NCI-H345 treated with DMSO at 0.1 percent for 48 hours (cell line): ENCODE data around the gene TRIO.

Experiments
- DNase-seq: peaks from one replicate; lab custom pipeline; 2025; ENCODE audit not compliant: unreplicated experiment; lab: John Stamatoyannopoulos, UW

Gene TRIO

DNA sequence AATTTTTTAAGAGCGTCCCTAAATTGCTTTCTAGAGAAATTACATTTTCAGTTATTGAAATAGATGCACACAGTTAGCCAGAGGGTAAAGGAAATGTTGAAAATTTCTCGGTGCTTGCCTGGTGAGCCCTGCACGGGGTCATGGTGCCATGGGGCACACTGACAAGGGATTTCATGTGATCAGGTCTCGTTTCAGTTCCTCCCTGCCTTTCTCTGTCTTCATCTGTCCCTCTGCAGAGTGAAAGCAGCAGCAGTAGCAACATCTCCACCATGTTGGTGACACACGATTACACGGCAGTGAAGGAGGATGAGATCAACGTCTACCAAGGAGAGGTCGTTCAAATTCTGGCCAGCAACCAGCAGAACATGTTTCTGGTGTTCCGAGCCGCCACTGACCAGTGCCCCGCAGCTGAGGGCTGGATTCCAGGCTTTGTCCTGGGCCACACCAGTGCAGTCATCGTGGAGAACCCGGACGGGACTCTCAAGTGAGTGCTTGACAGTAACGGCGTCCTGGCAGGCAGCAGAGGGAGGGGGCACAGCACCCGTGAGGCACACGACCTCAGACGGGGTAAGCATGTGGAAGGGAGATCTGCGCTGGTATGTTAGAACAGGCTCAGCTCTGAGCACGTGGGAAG, 349.3 kb downstream of the TRIO start:
- no peak for DNase-seq

DNA sequence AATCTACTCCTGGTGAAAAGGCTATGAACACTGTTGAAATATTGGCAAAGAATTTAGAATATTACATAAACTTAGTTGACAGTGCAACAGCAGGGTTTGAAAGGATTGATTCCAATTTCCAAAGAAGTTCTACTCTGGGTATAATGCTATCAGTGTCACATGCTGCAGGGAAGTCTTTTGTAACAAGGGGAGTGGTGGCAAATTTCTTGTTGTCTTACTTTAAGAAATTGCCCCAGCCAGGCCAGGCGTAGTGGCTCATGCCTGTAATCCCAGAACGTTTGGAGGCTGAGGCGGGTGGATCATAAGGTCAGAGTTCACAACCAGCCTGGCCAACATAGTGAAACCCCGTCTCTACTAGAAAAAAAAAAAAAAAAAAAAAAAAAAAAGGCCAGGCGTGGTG, 352.2 kb downstream of the TRIO start:
- no peak for DNase-seq

DNA sequence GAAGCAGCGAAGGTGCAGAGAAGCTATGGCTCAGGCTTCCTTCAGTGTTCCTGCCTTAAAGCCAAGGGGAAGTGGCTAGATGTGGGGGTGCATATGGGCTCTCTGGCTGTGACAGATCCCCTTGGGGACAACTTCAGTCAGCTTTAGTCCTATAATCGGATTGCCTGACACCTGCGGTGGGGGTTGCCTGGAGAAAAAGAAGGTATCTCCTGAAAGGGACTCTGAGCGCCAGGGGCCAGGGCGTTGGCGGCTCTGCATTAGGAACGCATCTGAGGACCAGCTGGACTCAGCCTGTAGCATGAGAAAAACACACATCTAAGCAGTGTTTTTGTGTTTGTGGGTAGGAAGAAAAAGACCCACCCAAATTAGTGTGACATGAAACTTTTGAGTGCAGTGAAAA, 354.2 kb downstream of the TRIO start:
- DNase-seq: no peak

DNA sequence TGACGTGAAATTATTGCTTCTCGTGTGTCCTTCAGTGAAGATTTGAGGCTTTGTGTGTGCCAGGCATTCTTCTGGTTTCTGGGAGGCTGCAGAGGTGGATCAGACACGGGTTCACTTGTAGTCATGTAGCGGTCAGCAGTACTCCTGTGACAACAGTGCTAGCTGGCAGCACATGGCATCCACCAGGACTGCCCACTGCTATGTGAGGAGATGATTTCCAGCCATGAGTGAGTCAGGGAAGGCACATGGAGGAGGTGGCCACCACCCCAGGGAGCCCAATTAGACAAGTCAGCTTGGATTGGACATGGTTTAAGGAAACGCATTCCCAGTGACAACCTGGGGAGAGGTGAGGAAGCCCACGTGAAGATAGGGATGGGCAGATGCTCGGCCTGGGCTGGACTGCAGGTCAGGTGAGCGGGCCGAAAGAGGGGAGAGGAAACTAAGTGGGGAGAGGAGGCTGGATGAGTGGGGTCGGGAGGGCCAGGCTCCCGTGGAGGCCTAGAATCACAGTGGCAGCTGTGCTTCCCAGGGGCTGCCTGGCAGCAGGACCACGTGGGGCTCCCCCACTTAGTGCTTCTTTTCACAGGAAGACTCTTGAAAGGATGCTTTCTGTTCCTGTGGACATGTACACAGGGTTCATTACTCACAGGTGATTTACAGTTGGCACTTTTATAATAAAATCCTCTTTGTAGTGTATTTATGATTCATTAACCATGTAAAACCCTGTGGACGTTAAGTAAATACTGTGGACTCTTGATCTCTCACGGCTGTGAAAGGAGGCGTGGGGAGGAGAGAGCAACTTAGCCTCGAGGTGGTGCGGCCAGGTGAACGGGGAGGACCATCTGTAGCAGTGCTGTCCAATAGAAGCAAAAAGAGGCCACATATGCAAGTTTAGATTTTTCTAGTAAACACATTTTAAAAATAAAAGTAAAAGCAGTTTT, 358.5 kb downstream of the TRIO start:
- peak; percentile 82 for DNase-seq

DNA sequence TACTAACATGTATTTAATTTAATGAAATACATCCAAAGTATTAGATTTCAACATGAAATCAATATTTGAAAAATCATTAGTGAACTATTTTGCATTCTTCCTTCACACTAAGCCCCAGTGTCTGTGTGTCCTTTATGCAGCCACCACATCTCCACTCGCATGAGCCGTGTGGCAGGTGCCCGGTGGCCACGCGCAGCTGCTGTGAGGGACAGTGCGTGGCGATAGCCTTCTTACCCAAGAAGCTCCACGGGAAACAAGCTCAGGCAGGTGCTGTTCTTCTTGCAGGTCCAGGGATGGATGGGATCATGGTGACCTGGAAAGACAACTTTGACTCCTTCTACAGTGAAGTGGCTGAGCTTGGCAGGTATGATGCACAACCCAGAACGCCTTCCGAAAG, 359.1 kb downstream of the TRIO start:
- DNase-seq: peak; percentile 50

DNA sequence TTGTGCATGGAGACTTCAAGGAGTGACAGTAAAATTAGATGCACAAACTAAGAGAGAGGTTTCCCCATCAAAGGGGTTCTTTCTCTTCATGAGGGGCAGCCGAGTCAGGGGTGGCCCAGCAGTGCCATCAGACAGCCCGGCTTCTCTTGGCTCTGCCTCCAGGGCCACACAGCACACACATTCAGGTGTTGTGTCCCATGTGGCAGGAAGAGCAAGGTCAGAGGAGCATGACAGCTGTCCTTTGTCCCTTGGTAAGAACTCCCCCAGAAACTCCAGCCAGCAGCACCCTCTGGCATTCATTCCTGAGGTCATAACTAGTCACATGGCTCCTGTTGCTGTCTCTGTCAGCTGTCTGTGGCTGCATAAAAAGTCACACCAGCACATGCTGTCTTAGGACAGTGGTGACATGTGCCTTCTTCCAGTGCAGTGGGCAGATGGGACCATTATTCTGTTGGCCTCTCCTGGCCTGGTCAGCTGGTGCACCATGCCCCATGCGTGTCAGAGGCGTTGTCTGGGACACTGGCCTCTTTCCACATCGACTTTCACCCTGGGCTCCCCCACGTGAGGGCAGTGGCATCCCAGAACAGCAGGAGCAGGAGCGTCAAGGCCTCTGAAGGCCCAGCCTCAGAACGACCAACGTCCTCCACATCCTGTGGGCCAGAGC, 360.0 kb downstream of the TRIO start:
- DNase-seq: no peak

DNA sequence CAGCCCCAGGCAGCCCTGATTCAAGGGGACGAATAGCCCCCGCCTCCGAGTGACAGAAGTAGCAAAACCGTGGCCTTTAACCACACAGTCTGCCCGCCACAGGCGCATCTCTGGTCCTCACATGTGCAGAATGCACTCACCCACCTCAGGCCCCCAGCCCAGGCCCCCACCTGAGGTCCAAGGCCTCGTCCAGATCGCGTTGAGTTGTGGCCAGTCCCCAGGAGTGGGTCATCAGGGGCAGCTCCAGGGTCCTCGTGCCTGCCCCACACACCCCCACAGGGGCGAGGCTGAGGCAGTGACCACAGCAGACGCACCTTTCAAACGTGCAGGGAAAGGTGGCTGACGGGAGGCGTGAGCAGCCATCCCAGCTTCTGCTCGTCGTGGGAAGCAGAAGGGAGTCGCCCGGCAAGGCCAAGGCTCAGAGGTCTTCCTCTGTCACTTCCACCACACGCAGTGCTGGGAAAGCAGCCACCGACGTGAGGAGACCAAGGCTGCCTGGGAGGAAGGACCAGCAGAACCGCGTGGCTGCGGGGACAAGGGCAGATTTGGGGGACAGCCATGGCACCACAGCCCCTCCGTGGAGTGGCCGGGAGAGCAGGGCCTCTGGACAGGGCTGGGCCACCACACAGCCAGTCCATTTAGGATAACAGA, 360.7 kb downstream of the TRIO start:
- DNase-seq: no peak

DNA sequence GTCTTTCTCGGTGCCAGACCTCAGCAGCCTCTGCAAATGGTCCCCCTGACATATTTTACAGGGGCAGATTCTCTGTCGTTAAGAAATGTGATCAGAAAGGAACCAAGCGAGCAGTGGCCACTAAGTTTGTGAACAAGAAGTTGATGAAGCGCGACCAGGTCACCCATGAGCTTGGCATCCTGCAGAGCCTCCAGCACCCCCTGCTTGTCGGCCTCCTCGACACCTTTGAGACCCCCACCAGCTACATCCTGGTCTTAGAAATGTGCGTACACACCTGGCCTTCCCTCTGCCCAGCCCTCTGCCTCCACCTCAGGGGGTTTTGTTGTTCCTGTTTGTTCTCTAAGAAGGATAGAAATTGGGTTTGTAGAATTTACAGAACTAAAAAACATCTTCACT, 361.2 kb downstream of the TRIO start:
- DNase-seq: no peak

DNA sequence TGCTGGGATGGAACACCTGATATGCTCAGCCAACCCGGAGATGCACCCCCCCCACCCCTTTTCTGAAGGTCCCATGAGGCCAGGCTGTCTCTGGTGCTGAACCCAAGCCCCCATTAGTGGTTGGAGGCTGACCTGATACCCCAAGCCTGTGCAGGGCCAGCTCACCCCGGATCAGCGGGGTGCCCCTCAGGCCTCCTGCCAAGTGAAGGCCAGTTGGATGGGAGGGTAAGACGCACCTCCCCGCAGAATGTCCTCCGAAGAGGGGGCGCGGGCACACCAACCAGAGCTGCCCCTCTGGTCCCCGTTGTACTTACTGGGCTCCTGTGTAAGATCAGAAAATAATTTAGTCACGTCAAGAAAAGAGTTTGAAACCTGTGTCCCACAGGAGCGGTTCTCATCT, 361.7 kb downstream of the TRIO start:
- no peak for DNase-seq

DNA sequence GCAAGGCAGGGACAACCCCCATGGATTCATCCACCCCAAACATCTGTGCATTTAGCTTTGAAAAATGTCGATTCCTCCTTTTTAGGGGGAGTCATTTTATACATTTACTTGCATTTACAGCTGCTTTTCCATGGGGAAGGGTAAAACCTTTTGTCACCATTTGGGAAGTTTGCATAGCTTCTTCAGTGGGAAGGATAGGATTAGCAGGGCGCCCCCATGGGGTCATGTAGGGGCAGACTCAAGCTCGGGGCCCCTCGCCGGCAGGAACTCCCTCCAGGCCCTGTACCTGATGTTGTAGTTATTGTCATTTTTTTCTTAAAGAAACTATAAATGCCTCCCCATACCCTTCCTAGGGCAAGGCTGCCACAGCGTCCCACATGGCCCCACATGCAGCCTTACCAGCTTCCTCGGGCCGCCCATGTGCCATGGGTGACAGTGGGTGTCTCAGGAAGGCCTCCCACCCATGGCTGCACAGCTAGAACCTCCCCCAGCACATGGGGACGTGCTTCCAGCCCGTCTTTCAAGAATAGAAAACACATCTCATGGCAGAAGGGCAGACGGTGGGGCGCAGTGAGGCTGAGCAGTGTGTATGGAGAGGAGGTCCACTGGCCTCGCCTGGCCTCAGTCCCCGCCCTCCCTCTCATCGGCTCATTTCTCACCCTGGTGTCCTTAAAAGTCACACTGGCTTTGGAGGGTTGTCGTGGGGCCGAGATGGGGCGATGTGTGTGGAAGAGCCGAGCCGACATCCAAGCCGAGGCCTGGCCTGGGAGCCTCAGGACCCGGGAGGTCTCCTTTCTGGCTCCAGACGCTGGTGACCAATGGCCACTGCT, 362.4 kb downstream of the TRIO start:
- DNase-seq: no peak

DNA sequence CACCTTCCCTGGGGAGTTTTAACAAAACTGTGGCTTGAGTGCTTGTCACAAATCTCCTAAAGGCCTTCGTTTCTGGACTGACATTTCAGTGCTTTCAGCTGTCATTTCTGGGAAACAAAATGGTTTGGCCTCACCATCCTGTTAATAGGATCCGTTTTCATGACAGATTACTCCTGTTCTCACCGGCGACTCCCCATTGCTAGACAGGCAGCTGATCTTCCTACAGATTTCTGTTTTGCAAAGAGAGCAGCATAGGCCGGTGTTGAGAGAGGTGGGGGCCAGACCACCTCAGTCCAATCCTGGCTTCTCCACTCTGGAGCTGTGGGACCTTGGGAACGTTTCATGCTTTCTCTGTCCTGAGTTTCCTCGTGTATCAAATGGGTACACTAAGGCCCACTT, 363.0 kb downstream of the TRIO start:
- DNase-seq: no peak

DNA sequence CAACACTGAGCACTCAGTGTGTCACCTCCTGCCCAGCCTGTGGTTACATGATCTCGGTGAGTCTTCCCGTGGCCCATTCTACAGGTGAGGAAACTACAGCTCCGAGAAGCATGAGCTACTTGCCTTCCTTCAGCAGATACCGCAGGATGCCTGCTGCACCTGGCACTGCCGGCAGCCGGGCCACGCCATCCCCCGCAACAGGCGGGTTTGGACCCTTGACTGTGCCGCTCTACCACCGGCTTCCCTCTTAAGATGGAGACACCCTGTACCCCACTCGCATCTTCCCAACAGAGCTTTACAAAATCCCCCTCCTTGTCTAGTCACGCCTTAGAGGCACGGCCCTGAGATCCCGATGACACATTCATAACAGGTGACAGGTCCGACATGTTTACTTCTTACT, 363.5 kb downstream of the TRIO start:
- no peak for DNase-seq

DNA sequence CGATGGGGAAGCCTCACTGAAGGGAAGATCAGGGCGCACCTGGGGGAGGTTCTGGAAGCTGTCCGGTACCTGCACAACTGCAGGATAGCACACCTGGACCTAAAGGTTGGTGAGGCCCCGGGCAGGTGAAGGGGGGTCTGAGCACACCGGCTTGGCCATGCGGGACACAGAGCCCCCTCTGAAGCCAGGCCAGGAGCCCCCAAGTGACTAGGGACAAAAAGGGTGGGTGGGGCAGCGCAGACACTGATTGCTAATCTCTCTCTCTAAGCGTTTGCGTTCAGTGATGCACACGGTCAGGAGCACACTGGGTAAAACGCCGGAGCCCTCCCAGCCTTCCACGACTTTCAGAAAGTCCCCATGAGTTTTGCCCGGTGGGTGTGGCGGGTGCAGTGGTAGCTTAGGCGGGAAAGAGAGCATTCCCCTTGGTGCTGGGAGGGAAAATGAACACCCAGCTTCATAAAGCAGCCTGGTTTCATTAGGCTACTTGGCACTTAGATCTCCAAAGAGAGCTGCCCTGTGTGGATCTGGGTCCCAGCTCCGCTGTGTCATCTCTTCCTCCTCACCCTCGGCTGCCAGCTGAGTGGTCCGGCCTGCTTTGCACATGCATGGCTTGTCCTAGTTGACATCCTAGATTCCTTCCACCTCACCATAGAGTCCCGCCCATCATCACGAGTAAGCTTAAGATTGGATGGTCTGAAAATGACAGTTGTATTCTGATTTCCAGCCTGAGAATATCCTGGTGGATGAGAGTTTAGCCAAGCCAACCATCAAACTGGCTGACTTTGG, 364.2 kb downstream of the TRIO start:
- no peak for DNase-seq

DNA sequence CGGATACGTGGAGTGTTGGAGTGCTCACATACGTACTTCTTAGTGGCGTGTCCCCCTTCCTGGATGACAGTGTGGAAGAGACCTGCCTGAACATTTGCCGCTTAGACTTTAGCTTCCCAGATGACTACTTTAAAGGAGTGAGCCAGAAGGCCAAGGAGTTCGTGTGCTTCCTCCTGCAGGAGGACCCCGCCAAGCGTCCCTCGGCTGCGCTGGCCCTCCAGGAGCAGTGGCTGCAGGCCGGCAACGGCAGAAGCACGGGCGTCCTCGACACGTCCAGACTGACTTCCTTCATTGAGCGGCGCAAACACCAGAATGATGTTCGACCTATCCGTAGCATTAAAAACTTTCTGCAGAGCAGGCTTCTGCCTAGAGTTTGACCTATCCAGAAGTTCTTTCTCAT, 364.9 kb downstream of the TRIO start:
- DNase-seq: no peak

DNA sequence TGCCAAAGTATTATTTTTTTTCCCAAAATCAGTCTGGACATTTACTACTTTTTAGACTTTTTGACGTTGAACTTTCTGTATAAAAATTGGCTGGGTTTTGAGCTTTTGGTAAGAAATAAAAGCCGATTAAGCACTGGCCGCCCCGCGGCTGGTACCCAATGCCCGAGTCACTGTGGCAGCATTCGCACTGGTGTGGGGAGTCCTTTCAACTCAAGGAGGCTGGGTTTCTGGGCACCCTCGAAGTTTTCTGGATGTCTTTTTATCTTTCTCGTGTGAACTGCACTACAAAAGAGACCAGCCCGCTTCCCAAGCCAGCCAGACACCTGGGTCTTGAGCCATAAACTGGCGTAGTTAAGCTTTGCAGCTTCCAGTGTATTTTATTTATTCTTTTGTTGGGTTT, 366.4 kb downstream of the TRIO start:
- DNase-seq: no peak

DNA sequence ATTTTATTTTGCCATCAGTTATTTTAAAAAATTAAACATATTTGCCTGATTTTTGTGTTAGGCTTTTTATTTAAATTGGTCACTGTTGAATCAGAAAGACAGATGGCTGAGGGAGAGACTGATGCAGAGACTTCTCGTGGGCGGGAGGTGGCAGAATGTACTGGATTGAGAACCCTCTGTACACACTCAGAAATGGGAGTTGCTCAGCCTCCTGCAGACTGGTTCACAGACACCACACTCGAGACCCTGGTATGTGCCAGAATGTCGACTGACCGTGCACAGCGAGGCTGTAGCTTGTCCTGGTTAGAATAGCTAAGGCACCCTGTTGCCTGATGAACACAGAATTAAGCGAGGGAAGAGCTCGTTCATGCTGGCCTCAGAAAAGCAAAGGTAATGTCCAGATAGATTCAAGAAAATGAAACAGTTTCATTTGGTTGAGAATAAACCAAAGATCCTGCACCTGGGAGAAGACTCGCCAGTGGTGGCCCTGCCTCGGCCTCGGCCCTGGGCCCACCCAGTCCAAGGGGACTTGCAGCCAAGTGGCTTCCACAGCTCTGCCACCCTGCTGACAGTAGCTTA, 367.1 kb downstream of the TRIO start:
- peak; percentile 21 for DNase-seq

DNA sequence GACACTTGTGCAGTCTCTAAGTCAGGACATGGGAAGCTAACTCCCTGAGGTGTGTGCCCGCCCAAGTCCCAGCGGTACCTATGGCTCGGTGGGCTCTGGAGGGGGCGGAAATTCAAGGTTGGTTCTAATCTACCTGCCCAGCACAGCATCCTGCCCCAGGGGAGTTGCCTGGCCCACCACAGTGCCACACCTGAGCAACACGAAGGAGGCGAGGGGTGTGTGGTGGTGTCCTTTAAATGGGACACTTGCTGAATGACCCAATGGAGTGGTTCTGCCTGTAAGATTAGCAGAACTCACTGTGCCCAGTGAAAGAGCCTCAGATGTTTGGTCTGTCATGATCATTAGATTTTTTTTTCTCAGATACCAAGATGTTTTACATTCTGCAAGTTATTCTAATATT, 367.7 kb downstream of the TRIO start:
- peak; percentile 7 for DNase-seq

DNA sequence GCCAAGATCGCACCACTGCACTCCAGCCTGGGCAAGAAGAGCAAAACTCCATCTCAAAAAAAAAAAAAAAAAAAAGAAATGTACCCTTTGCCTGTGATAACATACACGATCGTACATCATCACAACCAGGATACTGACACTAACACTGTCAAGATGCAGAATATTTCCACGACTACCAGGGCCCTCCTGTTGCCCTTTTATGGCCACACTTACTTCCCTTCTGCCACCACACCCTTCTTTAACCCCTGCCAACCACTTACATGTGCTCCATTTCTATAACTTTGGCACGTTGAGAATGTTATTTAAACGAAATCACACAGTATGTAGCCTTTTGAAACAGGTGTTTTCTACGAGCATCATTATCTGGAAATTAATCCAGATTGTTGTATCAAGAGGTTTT, 369.4 kb downstream of the TRIO start:
- DNase-seq: no peak

DNA sequence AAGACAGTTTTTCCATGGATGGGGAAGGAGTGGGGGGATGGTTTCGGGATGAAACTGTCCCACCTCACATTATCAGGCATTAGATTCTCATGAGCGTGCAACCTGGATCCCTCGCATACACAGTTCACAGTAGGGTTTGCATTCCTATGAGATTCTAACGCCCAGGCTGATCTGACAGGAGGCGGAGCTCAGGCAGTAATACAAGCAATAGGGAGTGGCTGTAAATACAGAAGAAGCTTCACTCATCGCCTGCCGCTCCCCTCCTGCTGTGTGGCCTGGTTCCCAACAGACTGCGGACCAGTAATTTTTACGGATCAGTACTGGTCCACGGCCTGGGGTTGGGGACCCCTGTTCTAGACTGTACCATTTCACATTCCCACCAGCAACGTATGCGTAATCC, 370.1 kb downstream of the TRIO start:
- no peak for DNase-seq

DNA sequence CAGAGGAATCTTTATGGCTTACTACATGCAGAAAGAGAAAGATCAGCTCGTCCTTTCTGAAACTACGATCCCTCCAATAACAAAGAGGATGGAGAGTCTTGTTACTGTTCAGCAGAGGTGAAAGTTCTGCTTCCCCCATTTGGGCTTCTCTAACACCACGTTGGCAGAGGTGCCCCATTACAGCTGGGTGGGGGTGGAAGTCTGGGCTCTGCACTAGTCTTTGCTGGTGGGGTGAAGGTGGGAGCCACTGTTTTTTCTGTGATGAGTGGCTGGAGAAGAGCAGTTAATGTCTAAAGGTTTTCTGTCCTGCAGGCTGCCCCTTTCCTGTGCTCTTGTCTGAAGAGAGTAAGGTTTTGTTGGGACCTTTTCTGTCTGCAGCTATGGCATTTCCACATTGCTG, 373.8 kb downstream of the TRIO start:
- DNase-seq: no peak
